IMR-90 (cell line): ENCODE results near the gene CBFA2T3.

ENCODE experiments used
- BHLHE40 ChIP-seq: fragments of 150-350 bp; IDR thresholded peaks from 2 replicates; pipeline ENCODE4 v1.6.1; 2016; ENCODE audit warnings: mild to moderate bottlenecking, low read depth, low read length
- CEBPB ChIP-seq: IDR thresholded peaks from 2 replicates; pipeline ENCODE4 v1.6.1; 2012; ENCODE audit warnings: low read depth, low read length, improper control_type of control experiment
- ELK1 ChIP-seq: fragments of 150-350 bp; IDR thresholded peaks from 2 replicates; pipeline ENCODE4 v1.6.1; 2016; ENCODE audit warnings: low read depth, mild to moderate bottlenecking, low read length, moderate library complexity, borderline replicate concordance
- FOS ChIP-seq: fragments of 150-350 bp; IDR thresholded peaks from 2 replicates; pipeline ENCODE4 v1.6.1; 2016; ENCODE audit warnings: low read depth, low read length
- MAFK ChIP-seq: IDR thresholded peaks from 2 replicates; pipeline ENCODE4 v1.6.1; 2012; ENCODE audit warnings: low read depth, low read length, improper control_type of control experiment
- NFE2L2 ChIP-seq: fragments of 150-350 bp; IDR thresholded peaks from 2 replicates; pipeline ENCODE4 v1.6.1; 2016; ENCODE audit warnings: low read depth, mild to moderate bottlenecking, low read length
- POLR2A ChIP-seq: IDR thresholded peaks from 2 replicates; pipeline ENCODE4 v1.6.1; 2012; ENCODE audit warnings: mild to moderate bottlenecking, low read depth, low read length
- RAD21 ChIP-seq: IDR thresholded peaks from 2 replicates; pipeline ENCODE4 v1.6.1; 2012; ENCODE audit warnings: low read length, improper control_type of control experiment
- RFX5 ChIP-seq: IDR thresholded peaks from 2 replicates; pipeline ENCODE4 v1.8.0; 2012; ENCODE audit warnings: low read depth, mild to moderate bottlenecking, low read length, moderate library complexity
- SMC3 ChIP-seq: fragments of 150-350 bp; IDR thresholded peaks from 2 replicates; pipeline ENCODE4 v1.6.1; 2016; ENCODE audit warnings: low read depth, mild to moderate bottlenecking, antibody characterized with exemption, low read length, moderate library complexity
- USF2 ChIP-seq: fragments of 150-350 bp; IDR thresholded peaks from 2 replicates; pipeline ENCODE4 v1.6.1; 2017; ENCODE audit warnings: mild to moderate bottlenecking, antibody characterized with exemption, low read length, low read depth
- TF ChIP-seq, protein P1 (sequence below): conservative IDR thresholded peaks from 2 replicates; pipeline ENCODE4 v1.5.1; 2012; ENCODE audit warnings: mild to moderate bottlenecking, low read depth, low read length, improper control_type of control experiment

DNA sequence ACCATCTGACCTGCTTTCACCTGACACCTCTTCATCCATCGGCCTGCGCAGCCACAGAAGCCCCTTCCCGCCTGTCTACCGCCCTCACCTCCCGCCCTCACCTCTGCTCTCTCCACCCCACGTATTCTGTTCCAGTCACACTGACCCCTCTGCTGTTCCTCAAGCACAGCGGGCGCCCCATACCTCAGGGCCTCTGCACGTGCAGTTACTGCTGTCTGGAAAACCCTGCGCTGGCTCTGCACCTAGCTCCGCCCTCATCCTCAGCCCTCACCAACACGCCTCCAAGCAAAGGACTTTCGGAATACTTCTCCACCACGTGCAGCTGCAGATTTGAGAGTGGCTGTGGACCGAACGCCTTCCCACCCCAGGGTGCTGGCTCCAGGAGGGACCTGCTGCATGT, 85.9 kb downstream of the CBFA2T3 start:
- TF ChIP-seq, protein P1, sequence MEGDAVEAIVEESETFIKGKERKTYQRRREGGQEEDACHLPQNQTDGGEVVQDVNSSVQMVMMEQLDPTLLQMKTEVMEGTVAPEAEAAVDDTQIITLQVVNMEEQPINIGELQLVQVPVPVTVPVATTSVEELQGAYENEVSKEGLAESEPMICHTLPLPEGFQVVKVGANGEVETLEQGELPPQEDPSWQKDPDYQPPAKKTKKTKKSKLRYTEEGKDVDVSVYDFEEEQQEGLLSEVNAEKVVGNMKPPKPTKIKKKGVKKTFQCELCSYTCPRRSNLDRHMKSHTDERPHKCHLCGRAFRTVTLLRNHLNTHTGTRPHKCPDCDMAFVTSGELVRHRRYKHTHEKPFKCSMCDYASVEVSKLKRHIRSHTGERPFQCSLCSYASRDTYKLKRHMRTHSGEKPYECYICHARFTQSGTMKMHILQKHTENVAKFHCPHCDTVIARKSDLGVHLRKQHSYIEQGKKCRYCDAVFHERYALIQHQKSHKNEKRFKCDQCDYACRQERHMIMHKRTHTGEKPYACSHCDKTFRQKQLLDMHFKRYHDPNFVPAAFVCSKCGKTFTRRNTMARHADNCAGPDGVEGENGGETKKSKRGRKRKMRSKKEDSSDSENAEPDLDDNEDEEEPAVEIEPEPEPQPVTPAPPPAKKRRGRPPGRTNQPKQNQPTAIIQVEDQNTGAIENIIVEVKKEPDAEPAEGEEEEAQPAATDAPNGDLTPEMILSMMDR = no peak
- TF ChIP-seq SMC3 (no peak), POLR2A (no peak), RFX5 (no peak), USF2 (no peak), CEBPB (no peak), MAFK (no peak), RAD21 (no peak), ELK1 (no peak), FOS (no peak), NFE2L2 (no peak), BHLHE40 (no peak)
